NOMO-1 treated with DMSO at 0.1 percent for 48 hours (cell line): ENCODE data around the gene TCF7L2.

Experiments used
- DNase-seq: peaks from one replicate; lab custom pipeline; 2025; ENCODE audit not compliant: unreplicated experiment; lab: John Stamatoyannopoulos, UW

TCF7L2 gene

DNA sequence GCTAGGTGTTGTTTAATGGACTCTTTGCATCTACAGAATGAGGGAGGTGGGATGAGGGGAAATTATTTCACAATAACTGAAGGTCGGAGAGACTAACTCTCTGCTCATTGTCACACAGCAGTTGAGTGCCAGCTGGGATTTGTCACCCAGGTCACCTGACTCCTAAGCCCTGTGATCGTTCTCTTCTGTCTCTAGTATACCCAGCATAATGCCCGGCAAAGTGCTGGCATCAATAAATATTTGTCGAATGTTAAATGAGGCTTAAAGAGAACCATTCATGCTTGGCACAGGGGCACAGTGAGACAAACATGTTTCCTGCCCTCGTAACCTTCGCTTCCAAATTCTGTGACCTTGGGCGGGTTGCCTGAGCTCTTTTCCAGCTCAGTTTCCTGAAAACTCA is 70.8 kb downstream of the TCF7L2 start:
- DNase-seq = no peak

DNA sequence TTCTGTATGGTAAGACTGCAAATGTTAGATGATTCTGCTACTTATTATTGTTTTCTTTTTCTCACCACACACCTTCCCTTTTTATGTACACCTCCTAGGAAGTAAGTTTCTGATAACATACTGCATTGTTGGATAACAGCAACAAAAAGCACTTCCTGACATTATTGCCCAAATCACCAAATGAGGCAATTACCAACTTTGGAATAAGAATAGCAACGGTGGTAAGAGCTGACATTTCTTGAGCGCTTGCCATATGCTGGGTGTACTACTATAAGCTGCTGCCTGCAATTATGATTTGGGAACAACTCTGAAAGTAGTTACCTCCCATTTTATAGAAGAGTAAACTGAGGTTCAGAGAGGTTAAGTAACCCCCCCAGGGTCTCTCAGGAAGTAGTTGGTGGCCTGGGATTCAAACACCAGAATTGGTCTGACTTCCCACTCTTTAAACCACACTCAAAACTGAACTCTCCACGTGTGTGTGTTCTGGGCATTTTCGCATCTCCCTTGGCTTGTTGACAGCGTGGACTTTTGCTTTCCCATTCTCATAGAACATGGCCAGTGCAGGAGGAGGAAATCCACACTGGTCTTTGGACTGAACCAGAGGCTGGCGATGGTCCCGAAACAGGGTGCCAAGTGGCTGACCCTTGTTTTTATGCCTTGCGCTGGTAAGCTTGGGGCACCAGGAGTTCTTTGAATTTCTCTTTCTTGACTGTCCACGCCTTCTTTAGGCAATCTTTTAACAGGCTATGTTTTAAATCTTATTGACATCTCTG is 71.4 kb downstream of the TCF7L2 start:
- no peak for DNase-seq

DNA sequence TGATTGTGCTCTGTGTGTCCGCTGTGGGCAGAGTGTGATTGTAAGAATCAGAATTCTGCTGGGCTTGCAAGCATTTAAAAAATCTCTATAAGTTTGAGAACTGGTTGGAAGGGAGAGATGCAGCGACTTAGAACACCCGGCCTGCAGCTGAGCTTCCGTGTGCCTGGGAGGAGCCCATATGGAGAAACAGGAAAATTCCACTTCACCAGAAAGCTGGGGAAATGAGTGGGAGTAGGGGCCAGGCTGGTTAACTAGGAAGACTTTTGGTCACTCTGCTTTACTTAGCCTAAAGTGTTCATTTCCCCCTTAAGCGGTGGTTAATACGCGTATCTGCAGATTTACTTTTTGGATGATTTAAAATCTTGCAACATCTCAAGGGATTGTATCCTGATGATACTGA is 72.2 kb downstream of the TCF7L2 start:
- DNase-seq = no peak

DNA sequence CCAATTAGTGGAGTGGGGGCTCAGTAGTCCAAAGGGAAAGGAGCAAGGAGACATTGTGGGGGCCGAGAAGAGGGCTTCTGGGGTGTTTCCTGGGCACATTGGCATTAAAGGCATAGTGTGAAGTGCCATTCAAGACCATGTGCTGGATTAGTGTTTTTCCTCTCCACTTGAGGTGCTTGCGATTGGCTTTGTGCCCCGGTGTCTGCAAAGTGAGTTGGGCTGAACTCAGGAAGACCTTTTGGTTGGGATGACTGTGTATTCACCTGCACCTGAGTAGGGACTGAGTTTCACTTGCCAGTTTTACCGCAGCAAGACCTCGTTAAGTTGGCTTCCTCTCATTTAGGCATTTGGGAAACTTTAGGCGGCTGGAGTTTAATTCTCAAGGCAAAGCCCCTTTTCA is 73.0 kb downstream of the TCF7L2 start:
- DNase-seq = no peak

DNA sequence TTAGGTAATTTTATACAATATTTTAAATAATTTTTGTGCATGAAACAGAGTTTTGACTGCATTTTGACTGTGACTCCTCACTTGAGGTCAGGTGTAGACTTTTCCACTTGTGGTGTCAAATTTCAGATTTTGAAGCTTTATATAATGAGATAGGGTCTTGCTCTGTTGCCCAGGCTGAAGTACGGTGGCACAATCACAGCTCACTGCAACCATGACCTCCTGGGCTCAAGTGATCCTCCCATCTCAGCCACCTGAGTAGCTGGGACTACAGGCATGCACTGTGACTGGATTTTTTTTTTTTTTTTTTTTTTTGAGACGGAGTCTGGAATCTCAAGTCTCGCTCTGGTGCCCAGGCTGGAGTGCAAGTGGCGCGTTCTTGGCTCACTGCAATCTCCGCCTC is 74.9 kb downstream of the TCF7L2 start:
- no peak for DNase-seq

DNA sequence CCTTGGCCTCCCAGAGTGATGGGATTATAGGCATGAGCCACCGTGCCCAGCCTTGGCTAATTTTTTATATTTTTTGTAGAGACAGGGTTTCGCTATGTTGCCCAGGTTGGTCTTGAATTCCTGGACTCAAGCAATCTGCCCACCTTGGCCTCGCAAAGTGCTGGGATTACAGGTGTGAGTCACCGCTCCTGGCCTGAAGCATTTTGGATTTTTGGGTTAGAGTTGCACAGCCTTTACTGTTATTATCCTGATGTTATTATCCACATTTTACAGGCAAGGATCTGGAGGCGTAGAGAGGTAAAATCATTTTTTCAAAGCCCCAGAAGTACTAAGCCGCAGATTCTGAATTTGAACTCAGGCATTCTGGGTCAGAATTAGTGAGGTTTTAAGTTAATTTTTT is 75.4 kb downstream of the TCF7L2 start:
- DNase-seq = no peak

DNA sequence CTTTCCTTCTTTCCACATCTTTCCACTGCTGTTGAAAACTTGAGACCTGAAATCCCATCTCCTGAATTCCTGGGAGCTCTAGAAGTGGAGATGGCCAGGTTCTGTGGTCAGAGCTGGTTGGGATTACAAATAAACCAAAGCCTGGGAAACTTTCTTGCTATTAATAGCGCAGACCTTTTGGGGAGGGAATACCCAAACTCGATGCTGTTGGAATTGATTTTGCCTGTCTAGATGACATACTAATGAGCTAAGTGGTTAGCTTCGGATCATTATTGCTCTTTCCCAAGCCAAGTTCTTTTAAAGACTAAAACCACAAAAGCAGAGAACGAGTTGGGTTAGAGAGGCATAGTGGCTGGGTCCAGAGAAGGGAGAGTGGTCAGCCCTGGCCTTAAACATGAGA is 76.6 kb downstream of the TCF7L2 start:
- DNase-seq = peak; percentile 10

DNA sequence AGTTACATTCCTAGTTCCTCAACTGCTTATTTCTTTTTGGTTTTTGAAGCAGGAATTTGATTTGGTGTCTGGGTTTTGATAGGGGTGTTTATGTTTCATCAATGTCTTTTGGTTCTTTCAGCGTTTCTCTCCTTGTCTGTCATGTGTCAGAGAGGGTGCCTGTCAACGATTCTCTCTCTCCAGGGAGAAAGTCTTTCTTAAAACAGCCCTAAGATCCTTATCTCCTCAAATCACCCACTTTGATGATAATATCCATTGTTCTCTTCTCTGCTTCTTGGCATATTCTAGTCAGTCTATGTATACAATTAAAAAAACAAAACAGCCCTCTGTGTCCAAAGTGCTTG is 77.2 kb downstream of the TCF7L2 start:
- peak; percentile 8 for DNase-seq

DNA sequence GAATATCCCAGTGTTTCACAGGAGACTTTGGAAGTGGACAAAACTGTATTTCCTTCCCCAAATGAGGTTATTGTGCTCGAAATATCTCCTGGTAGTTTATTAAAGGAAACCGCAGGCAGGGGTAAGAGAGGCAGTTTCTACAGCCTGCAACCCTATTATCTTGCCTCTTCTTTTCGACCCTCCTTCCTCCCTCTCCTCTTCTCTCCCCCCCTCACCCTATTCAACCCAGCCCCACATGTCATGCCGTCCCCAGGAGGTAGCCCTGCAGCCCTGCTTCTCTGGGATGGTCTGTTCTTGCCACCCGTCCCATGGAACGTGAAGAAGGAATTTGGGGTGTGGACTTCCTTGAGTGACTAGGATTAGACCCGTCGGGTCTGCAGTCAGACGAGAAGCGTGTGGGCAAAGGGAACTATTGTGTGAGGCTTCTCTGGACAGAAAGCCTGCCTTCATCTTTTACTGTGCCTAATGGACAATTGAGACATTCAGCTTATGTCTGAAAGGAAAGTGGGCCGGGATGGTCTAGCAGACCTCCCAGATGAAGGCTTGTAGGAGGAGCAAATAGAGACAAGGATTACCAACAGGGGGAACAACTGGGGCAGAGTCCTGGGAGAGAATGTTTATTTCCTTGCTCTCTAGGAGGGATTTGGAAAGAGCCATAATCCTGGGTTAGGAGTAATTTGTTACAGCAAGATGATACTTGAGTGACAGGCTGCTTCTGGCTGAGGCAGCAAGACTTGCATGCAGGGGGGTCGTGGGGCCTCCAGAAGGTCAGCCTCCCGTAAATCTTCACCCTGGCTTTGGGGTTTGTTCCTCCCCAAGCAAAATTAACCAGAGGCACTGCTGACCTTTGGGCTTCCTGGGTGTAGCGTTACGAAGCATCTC is 77.8 kb downstream of the TCF7L2 start:
- DNase-seq = peak; percentile 28

DNA sequence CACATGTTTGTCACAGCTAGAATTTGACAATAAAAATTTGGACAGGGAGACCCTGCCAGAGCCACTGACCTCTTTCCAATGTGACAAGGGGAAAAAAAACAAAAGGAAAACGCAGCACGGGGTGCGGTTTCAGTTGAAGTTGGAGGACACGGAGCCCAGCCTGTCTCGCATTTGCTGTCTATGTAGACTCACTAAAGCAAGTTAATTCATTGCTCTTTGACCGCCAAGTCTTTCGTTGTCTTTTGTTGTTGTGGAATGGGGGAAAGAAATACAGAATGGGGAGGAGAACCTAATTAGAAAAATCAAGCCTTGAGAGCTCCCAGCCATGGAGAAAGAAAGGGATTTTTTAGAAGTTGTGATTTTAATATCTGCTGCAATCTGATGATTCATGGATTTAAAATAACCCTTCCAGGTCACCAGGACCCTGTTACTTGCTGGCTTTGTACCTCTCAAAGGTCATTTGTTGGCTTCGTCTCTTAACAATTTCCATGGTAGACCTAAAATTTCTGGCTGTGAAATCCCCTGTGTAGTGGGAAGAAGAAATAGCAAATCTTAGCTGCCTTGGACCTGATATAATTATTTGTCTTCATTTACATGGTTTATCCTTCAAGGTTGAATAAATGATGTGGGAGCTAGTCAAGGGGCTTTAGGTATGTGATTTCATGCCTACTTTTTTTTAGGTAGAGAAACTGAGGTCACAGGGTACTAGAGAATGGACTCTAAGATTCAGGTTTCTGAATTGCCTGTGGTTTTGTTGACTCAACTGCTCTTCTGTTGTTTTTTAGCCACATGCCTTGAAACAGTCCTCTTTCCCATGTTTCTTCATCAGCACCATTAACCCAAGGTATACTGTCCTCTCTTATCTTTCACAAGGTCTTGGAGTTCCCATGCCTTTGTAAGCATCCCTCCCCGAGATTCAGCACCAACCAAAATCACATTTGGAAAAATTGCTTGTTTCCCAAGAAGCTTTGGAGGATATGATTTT is 78.7 kb downstream of the TCF7L2 start:
- no peak for DNase-seq

DNA sequence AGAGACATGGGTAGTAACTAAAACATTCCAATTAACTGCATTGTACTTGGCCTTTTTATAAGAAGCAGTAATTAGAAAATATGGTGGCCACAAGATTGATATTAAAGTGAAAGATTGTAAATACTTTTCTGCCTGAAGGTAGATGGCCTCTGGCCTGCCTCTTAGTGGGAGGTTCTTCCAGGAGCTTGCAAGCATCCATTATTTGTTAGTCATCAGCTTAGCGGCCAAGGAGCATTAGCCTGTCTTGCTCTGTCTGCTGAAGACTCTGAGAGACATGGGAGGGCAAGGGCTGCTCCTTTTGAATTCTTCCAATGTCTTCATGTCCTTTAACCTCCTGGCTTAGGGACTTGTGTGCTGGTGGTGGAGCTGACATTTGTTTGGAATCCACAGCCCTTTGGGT is 80.4 kb downstream of the TCF7L2 start:
- no peak for DNase-seq

DNA sequence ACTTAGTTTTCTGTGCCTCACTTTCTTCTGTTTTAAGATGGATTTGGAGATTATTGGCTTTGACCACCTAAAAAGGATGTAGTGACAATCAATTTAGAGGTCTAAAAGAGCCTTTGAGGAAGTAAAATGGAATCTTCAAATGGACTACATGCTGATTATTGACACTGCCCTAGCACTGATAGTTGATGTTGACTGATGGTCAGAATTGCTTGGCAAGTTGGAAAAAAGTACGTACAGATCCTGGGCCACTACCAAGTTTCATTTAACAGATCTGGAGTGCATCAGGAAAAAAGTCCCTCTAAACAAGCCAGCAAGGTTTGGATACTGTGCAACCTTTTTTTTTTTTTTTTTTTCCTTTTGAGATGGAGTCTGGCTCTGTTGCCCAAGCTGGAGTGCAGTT is 81.1 kb downstream of the TCF7L2 start:
- DNase-seq = no peak

DNA sequence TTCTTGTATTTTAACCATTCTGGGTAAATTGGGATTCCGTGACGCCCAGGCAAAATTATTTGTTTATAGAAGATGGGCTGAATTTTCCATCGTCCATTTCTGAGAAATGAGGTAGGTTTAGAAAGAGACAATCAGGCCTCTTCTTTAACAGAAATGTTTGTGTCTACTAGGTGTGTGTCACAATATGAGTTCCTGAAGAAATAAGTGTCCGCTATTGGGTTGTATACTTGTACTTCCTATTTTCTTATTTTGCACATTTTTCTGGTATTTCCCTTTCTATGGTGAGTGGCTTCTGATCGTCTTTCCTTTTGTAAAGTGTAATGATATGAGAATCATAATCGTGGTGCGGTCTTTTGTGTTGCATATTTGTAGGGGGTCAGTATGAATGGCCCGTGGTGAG is 83.9 kb downstream of the TCF7L2 start:
- peak; percentile 63 for DNase-seq

DNA sequence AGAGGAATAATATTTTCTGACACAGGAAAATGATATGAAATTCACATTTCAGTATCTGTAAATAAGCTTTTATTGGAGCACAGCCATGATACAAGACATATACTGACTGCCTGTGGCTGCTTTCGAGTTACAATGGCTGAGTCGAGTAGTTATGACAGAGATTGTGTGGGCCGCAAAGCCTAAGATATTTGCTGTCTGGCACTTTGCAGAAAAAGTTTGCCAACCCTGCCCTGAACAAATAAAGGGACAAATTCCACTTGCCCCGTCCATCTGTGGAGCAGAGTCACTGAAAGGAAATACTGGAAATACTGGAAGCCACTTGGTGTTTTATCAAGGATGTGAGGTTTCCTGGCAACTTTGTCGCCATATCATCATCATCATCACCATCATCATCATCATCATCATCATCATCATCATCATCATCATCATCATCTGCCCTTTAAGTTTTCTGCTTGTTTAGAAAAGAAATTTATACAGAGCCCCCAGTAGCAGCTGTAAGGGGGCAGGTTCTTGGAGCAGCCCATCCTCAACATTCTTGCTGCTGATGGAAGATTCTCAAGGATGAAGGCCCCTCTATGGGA is 85.8 kb downstream of the TCF7L2 start:
- no peak for DNase-seq

DNA sequence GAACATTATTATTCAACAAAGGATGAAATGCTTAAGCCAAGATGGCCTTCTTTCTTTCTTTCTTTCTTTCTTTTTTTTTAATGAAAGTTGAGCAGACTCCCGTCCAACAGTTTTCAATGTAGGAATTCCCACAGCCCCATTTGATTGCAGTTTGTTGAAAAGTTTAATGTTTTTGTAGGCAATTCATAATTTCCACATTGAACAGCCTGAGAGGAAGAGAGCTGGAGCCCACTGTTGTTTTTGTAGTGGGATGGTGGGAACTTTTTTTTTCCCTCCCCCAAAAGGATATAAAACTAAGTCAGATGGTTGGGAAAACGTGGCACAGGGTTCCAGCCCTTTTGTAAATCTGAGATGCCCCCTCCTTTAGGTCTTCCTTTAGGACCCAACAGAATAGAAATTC is 86.6 kb downstream of the TCF7L2 start:
- no peak for DNase-seq

DNA sequence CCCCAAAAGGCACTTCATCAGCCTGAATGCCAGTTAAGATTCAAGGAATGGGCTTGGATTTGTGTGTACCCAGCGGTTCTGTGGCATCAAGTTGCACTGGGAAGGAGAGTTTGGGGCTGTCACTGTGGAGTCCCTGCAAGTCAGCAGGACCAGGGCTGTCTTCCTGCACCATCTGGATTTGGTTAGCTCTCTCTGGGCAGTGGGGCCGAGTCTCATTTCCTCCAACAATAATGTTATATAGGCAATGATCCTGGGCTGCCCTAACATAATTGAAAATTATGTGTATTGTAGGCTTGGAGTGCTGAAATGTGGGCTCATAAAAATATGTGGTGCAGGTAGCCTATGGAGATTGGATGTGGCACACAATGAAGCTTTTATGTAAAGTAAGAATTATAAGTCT is 87.2 kb downstream of the TCF7L2 start:
- DNase-seq = no peak

DNA sequence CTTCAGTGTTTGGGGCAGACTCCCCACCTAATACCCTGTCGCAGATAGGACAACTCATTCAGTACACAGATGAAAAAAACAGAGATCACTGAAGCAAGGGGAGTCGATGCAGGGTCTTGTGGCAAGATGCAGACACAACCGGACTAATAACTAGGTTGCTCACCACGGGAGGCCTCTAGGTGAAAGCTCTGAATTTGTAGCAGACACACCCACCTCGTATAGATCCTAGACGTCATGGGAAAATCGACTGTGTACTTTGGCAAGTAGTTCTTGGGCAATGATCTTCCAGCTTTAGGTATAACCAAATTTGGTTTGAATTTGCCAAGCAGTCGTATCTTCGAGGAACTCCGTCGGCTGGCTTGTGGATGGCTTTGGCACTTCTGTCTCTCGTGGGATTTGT is 88.1 kb downstream of the TCF7L2 start:
- DNase-seq = no peak

DNA sequence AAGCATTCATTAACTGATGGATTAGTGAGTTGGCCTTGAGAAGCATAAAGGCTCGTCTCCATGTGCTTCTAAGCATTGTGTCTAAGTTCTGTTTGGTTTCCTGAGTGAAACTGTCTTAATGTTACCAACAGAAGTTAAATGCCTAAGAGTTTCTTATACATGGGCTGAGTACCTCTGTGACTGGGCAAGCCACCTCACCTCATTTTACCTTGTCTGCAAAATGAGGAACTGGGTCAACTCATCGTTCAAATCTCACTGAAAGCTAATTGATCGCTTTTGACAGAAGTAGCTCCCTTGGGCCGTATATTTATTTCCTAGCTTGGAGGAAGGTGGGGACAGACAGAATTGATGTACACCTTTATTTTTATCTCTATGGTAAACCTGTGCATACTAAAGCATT is 88.9 kb downstream of the TCF7L2 start:
- no peak for DNase-seq

DNA sequence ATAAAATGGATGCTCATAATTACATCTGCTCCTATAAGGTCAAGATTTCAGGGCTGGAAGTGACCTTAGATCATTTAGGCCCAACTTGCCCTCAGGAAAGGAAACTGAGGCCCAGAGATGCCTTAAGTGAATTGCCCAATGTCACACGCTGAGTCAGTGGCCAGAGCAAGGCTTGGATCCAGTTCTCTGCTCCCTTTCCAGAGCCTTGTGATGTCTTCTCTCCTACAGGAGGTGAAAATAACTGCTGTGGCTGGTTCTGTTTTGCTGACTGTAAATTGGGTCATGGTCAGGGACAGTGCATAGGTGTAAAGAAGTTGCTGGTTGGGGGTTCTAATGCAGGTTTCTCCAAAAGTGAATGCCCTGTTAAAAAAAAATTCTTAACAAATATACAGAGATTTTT is 91.3 kb downstream of the TCF7L2 start:
- DNase-seq = no peak

DNA sequence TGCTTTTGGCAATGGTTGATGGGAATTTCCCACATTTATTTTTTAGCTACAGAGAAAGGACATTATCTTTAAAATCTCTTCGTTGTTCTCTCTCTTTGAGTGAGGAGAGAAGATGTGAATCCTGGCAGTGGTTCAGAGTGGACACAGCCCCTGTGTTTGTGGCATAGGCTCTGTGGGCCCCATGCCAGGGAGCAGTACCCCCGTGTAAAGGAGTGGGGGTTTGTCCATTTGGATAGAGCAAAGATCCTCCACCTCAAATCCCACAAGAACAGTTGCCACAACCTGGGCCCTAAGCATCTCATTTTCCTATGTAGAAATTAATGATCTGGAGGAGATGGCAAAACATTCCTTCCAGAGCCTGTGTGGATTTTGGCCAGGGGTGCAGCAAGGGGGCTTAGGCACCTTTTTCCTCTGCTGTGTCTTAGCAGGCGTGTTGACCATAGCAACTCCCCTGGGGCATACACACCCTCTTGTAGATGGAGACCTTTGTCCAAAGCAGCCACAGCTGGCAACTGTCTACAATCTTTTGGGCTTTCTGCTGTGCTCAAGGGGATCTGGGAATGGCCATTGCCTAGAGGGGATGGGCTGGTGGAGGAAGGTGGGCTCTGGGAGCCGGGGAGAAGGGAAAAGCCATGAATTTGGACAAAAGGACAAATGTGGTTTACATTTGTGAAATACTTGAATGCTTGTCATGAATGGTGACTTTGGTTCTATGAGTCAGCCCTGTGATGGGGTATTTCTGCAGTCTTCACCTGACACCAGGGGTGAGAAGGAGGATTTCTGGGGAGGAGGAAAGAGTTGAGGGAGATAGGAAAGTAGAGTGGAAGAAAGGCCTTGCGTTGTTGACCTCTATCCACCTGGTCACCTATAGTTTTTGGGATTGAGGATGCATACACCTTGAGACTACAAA is 92.0 kb downstream of the TCF7L2 start:
- no peak for DNase-seq
